Progenitor cell of endocrine pancreas (in vitro differentiated cells): Measurements from ENCODE around the gene DMBX1. TPM values are rescaled to one million over a fixed set of nuclear protein-coding genes. Genes with fewer than 3 reads are reported as not detected.

Experiments used
- DNase-seq: peaks from one replicate; pipeline ENCODE4 v3.0.0; 2021; ENCODE audit warnings: low spot score; ENCODE audit not compliant: unreplicated experiment
- H3K27ac Mint-ChIP-seq: 2 replicates; pipeline ENCODE4 v1.8.0; 2021; ENCODE audit warnings: mild to moderate bottlenecking, moderate library complexity, mixed read lengths
- H3K27me3 Mint-ChIP-seq: 2 replicates; pipeline ENCODE4 v1.8.0; 2021; ENCODE audit warnings: mixed read lengths
- H3K36me3 Mint-ChIP-seq: 2 replicates; pipeline ENCODE4 v1.8.0; 2022; ENCODE audit warnings: mixed read lengths; ENCODE audit not compliant: insufficient read depth
- H3K4me1 Mint-ChIP-seq: 2 replicates; pipeline ENCODE4 v1.8.0; 2021; ENCODE audit warnings: low read depth, mixed read lengths
- H3K4me3 Mint-ChIP-seq: 2 replicates; pipeline ENCODE4 v1.8.0; 2021; ENCODE audit warnings: low read depth, mild to moderate bottlenecking, moderate library complexity, mixed read lengths
- H3K9me3 Mint-ChIP-seq: 2 replicates; pipeline ENCODE4 v1.8.0; 2021; ENCODE audit warnings: low read depth, mixed read lengths
- CTCF ChIP-seq: fragments of 200-600 bp; sonication (generic); IDR thresholded peaks from one replicate; pipeline ENCODE4 v1.5.0; 2021; ENCODE audit warnings: antibody characterized with exemption, mild to moderate bottlenecking; ENCODE audit not compliant: unreplicated experiment
- total RNA-seq: library from RNA; stranded (reverse); gene quantifications from 2 replicates; pipeline ENCODE4 v1.2.1, GENCODE V29; 2021

DMBX1 gene
- total RNA-seq, 1 donor from 2014 or later: not detected

GRCh38 chr1:46528297-46528955, 38.8 kb downstream of the DMBX1 start:
- H3K4me1 Mint-ChIP-seq: peaks cover 3% of the 10 kb centered on the region
- H3K4me3 Mint-ChIP-seq: no peak overlapping the region
- peaks cover 81% of the 10 kb centered on the region for H3K27me3 Mint-ChIP-seq
- TF ChIP-seq CTCF: peak; percentile 3
- H3K9me3 Mint-ChIP-seq: no peaks in the 10 kb centered on the region
- no peak for DNase-seq
- no peak overlapping the region for H3K27ac Mint-ChIP-seq
- no peaks in the 10 kb centered on the region for H3K36me3 Mint-ChIP-seq

- peaks cover 81% of the 10 kb centered on the region for H3K27me3 Mint-ChIP-seq
- H3K4me1 Mint-ChIP-seq: peaks cover 3% of the 10 kb centered on the region
- TF ChIP-seq CTCF: no peak
- no peak for DNase-seq
- no peak overlapping the region for H3K27ac Mint-ChIP-seq
- no peak overlapping the region for H3K4me3 Mint-ChIP-seq
- H3K9me3 Mint-ChIP-seq: no peaks in the 10 kb centered on the region
- no peaks in the 10 kb centered on the region for H3K36me3 Mint-ChIP-seq
Measured at GRCh38 chr1:46529031-46529630, 39.5 kb downstream of the DMBX1 start.

DNA sequence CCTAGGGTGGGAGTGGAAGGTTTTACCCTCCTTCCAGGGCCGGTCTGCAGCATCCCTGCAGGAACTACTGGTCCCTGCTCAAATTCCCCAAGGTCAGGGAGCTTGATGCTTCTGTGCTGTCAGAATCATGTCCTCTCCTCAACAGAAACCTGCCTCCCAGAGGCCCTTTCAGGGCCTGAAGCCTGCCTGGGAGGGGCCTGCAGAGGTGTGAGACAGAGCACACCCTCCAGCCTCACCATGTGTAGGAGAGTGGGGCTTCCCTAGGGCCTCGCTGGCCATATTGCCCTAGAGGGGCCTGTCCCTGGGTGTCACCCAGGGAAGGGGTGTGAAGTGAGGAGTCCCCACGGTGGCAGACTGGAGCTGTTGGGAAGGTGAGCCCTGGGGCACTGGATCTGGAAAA, 40.7 kb downstream of the DMBX1 start:
- Mint-ChIP-seq H3K4me3 (no peak overlapping the region), H3K27ac (no peak overlapping the region), H3K4me1 (peaks cover 3% of the 10 kb centered on the region), H3K27me3 (peaks cover 82% of the 10 kb centered on the region), H3K9me3 (no peaks in the 10 kb centered on the region), H3K36me3 (no peaks in the 10 kb centered on the region)
- no peak for TF ChIP-seq CTCF
- no peak for DNase-seq

GRCh38 chr1:46530791-46531409, 41.3 kb downstream of the DMBX1 start:
- peak; percentile 45 for TF ChIP-seq CTCF

GRCh38 chr1:46532095-46532494, 42.5 kb downstream of the DMBX1 start:
- no peak overlapping the region for H3K27ac Mint-ChIP-seq
- H3K27me3 Mint-ChIP-seq: peaks cover 74% of the 10 kb centered on the region
- no peak overlapping the region for H3K4me3 Mint-ChIP-seq
- TF ChIP-seq CTCF: no peak
- H3K4me1 Mint-ChIP-seq: peaks cover 3% of the 10 kb centered on the region
- H3K36me3 Mint-ChIP-seq: no peaks in the 10 kb centered on the region
- DNase-seq: no peak
- peaks cover 7% of the 10 kb centered on the region for H3K9me3 Mint-ChIP-seq

More at GRCh38 chr1:46530791-46531409, 41.3 kb downstream of the DMBX1 start:
- peak; percentile 33 for DNase-seq
- no peak overlapping the region for H3K27ac Mint-ChIP-seq
- H3K9me3 Mint-ChIP-seq: no peaks in the 10 kb centered on the region
- H3K4me3 Mint-ChIP-seq: peak overlapping the region; percentile 22
- H3K27me3 Mint-ChIP-seq: peaks cover 77% of the 10 kb centered on the region
- no peaks in the 10 kb centered on the region for H3K36me3 Mint-ChIP-seq
- peaks cover 3% of the 10 kb centered on the region for H3K4me1 Mint-ChIP-seq
